B cell (primary cell): Measurements from ENCODE around the gene SFMBT2. TPM values are rescaled to one million over a fixed set of nuclear protein-coding genes. Genes with fewer than 3 reads are reported as not detected.

Experiments
- ATAC-seq: fragments of 200-7000 bp; cut with Tn5 transposase; one replicate; pipeline ENCODE4 v1.10.0; 2021; ENCODE audit warnings: low read depth, mild to moderate bottlenecking, moderate number of reproducible peaks, moderate library complexity
- CTCF ChIA-PET: fragments of 350-600 bp; sonication (Branson Sonifier 250); formaldehyde crosslinking; loops from one replicate; lab custom pipeline; 2021; ENCODE audit warnings: antibody characterized with exemption, inconsistent platforms; lab: Charles Lee
- POLR2A ChIA-PET: fragments of 350-600 bp; sonication (Branson Sonifier 250); formaldehyde crosslinking; loops from one replicate; lab custom pipeline; 2021; ENCODE audit warnings: antibody characterized with exemption; lab: Charles Lee
- DNase-seq: peaks from one replicate; pipeline ENCODE4 v3.0.0; 2013
- H2AFZ ChIP-seq: 2 replicates; pipeline ENCODE4 v1.6.1; 2012; ENCODE audit warnings: mild to moderate bottlenecking, low read depth, low read length; ENCODE audit not compliant: insufficient read depth, poor library complexity, severe bottlenecking
- H3K27ac ChIP-seq, 2 donors: 1 replicate in 1 of 2; 2 replicates in 1 of 2; pipeline ENCODE4 v1.5.1; 2012 to 2013; ENCODE audit warnings: low read length in 2 of 2, mild to moderate bottlenecking in 2 of 2, moderate library complexity in 1 of 2
- H3K27me3 ChIP-seq, 4 experiments: fragments of 200-600 bp in 1 of 4; sonication (generic) in 1 of 4; replicated peaks in 1 of 4; 1 replicate in 2 of 4; 2 replicates in 2 of 4; pipeline versions ENCODE4 v1.6.1 to v1.7.0; 2013 to 2016; ENCODE audit warnings: low read length in 3 of 4, mild to moderate bottlenecking in 2 of 4, mixed read lengths in 1 of 4, moderate library complexity in 1 of 4; ENCODE audit not compliant: insufficient read depth in 4 of 4, control insufficient read depth in 3 of 4; ENCODE audit errors: control extremely low read depth in 1 of 4
- H3K36me3 ChIP-seq, 2 experiments: replicated peaks in 1 of 2; 1 replicate in 1 of 2; 2 replicates in 1 of 2; pipeline versions ENCODE4 v1.6.1 to v1.7.1; 2013; ENCODE audit warnings: low read length in 1 of 2; ENCODE audit not compliant: insufficient read depth in 2 of 2, control insufficient read depth in 1 of 2; ENCODE audit errors: control extremely low read depth in 1 of 2, extremely low read depth in 1 of 2
- H3K4me1 ChIP-seq, 2 donors: fragments of 200-600 bp in 1 of 2; sonication (generic) in 1 of 2; 1 replicate in 1 of 2; 2 replicates in 1 of 2; pipeline versions ENCODE4 v1.5.1 to v1.6.1; 2013 to 2017; ENCODE audit warnings: low read length in 2 of 2; ENCODE audit not compliant: control insufficient read depth in 2 of 2, insufficient read depth in 2 of 2
- H3K4me2 ChIP-seq: replicated peaks from 2 replicates; pipeline ENCODE3; 2012; ENCODE audit warnings: mild to moderate bottlenecking, low read depth, low read length; ENCODE audit not compliant: poor library complexity, severe bottlenecking
- H3K4me3 ChIP-seq, 5 experiments: fragments of 200-600 bp in 1 of 5; sonication (generic) in 1 of 5; 1 replicate in 3 of 5; 2 replicates in 2 of 5; pipeline versions ENCODE4 v1.5.1 to v1.7.0; 2011 to 2016; ENCODE audit warnings: low read length in 4 of 5, mild to moderate bottlenecking in 4 of 5, low read depth in 2 of 5, control low read depth in 1 of 5, moderate library complexity in 1 of 5; ENCODE audit not compliant: insufficient read depth in 1 of 5; ENCODE audit errors: control extremely low read depth in 1 of 5, extremely low read depth in 1 of 5
- H3K79me2 ChIP-seq: fragments of 200-600 bp; sonication (generic); one replicate; pipeline ENCODE4 v1.6.0; 2016; ENCODE audit warnings: low read length; ENCODE audit not compliant: control insufficient read depth, insufficient read depth
- H3K9ac ChIP-seq: fragments of 200-600 bp; sonication (generic); 2 replicates; pipeline ENCODE4 v1.6.1; 2017; ENCODE audit warnings: mild to moderate bottlenecking, low read length, moderate library complexity
- H3K9me3 ChIP-seq, 3 donors: one replicate each; pipeline versions ENCODE4 v1.6.1 to v1.7.1; 2013; ENCODE audit warnings: low read length in 2 of 3; ENCODE audit not compliant: control insufficient read depth in 2 of 3, insufficient read depth in 1 of 3; ENCODE audit errors: control extremely low read depth in 1 of 3
- H4K20me1 ChIP-seq: 2 replicates; pipeline ENCODE4 v1.6.0; 2012; ENCODE audit warnings: mild to moderate bottlenecking, low read length; ENCODE audit not compliant: insufficient read depth, control insufficient read depth, poor library complexity, severe bottlenecking
- H3K27ac Mint-ChIP-seq: one replicate; pipeline ENCODE4 v1.8.0; 2021; ENCODE audit warnings: mixed read lengths
- H3K27me3 Mint-ChIP-seq: one replicate; pipeline ENCODE4 v1.8.0; 2021; ENCODE audit warnings: mixed read lengths
- H3K4me1 Mint-ChIP-seq: one replicate; pipeline ENCODE4 v1.8.0; 2021; ENCODE audit warnings: mixed read lengths
- H3K4me3 Mint-ChIP-seq: one replicate; pipeline ENCODE4 v1.8.0; 2021; ENCODE audit warnings: mixed read lengths
- H3K9me3 Mint-ChIP-seq: one replicate; pipeline ENCODE4 v1.8.0; 2022; ENCODE audit warnings: mixed read lengths; ENCODE audit not compliant: insufficient read depth
- EZH2 ChIP-seq: IDR thresholded peaks from 2 replicates; pipeline ENCODE4 v1.6.1; 2012; ENCODE audit warnings: borderline replicate concordance, low read depth, mild to moderate bottlenecking, moderate library complexity, low read length; ENCODE audit not compliant: insufficient read depth, poor library complexity, severe bottlenecking
- WGBS: methylation state at CpG from one replicate; pipeline ENCODE4 v1.1.5; 2013; ENCODE audit warnings: missing lambda C conversion rate; ENCODE audit not compliant: insufficient coverage; 5-methylcytosine and 5-hydroxymethylcytosine counted together
- intact Hi-C: fragments of 100-400 bp; cut with micrococcal nuclease; formaldehyde crosslinking; loops from one replicate; pipeline ENCODE4 v1.10.0; 2022
- polyA plus RNA-seq: library from polyadenylated mRNA; depleted of rRNA; stranded (reverse); fragments of >200 nt; gene quantifications from 2 replicates; pipeline ENCODE4 v1.2.3, GENCODE V29; 2012
- total RNA-seq, 2 donors: library from RNA; stranded (reverse); fragments of 120-200 nt in 1 of 2; gene quantifications; 1 replicate in 1 of 2; 2 replicates in 1 of 2; pipeline versions ENCODE4 v1.2.3 to v1.2.4, GENCODE V29; 2013 to 2022
- TF ChIP-seq, protein P1 (sequence below): fragments of 200-600 bp; IDR thresholded peaks from one replicate; pipeline ENCODE4 v1.8.0; 2022; ENCODE audit warnings: antibody characterized with exemption, mild to moderate bottlenecking

Gene SFMBT2
- total and polyA plus RNA-seq, 2 donors (not counting 1 experiment from before 2014, with no cell fraction given): 2.3 to 24.0 TPM

DNA sequence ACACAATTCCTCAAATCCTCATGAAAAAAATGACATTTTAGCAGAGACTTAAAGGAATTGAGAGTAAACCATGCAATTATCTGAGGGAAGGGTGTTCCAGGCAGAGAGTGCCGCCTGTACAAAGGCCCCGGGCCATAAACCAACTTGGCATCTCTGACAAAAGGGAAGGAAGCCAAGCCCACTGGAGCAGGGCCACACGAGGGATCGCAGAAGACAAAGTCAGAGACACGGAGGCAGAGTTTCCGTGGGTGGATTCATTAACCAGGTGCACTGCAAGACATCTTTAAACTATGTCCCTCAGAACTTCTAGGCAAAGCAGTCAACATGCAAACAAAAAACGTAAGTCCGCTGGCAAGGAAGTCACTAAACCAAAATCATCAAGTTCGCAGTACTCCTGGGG lies 92.0 kb downstream of the SFMBT2 start:
- Mint-ChIP-seq H3K27me3 (no peaks in the 10 kb centered on the region), H3K4me3 (peak overlapping the region; percentile 70), H3K27ac (peak overlapping the region; percentile 82), H3K9me3 (peaks cover 4% of the 10 kb centered on the region), H3K4me1 (peaks cover 52% of the 10 kb centered on the region)
- TF ChIP-seq, protein P1, sequence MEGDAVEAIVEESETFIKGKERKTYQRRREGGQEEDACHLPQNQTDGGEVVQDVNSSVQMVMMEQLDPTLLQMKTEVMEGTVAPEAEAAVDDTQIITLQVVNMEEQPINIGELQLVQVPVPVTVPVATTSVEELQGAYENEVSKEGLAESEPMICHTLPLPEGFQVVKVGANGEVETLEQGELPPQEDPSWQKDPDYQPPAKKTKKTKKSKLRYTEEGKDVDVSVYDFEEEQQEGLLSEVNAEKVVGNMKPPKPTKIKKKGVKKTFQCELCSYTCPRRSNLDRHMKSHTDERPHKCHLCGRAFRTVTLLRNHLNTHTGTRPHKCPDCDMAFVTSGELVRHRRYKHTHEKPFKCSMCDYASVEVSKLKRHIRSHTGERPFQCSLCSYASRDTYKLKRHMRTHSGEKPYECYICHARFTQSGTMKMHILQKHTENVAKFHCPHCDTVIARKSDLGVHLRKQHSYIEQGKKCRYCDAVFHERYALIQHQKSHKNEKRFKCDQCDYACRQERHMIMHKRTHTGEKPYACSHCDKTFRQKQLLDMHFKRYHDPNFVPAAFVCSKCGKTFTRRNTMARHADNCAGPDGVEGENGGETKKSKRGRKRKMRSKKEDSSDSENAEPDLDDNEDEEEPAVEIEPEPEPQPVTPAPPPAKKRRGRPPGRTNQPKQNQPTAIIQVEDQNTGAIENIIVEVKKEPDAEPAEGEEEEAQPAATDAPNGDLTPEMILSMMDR: no peak
- no peaks in the 10 kb centered on the region for H3K27me3 ChIP-seq
- H3K4me2 ChIP-seq: peak overlapping the region; percentile 54
- ATAC-seq (no peak), DNase-seq (peak; percentile 48)
- H3K9ac ChIP-seq: peak overlapping the region; percentile 4
- intact Hi-C loops: no loop called here
- ChIA-PET CTCF (interaction anchor here (2.2 kb wide), 1 partner anchor 19 kb away, joined by 4 read pairs; no protein-coding TSS in a partner anchor), POLR2A (no interaction called here)
- no peaks in the 10 kb centered on the region for H3K36me3 ChIP-seq
- peak overlapping the region; percentile 25 for H2AFZ ChIP-seq
- peaks cover 25 to 26% of the 10 kb centered on the region in 2 donors for H3K4me1 ChIP-seq
- H3K9me3 ChIP-seq: peaks cover 0 to 6% (median 0%) of the 10 kb centered on the region in 3 donors
- H3K79me2 ChIP-seq: peaks cover 33% of the 10 kb centered on the region
- WGBS: 0% methylated on average over 7 of the region's 9 CpGs
- no peaks in the 10 kb centered on the region for H4K20me1 ChIP-seq
- no peak overlapping the region for H3K4me3 ChIP-seq
- H3K27ac ChIP-seq: peak overlapping the region in 1 of 2 donors; percentile 47

DNA sequence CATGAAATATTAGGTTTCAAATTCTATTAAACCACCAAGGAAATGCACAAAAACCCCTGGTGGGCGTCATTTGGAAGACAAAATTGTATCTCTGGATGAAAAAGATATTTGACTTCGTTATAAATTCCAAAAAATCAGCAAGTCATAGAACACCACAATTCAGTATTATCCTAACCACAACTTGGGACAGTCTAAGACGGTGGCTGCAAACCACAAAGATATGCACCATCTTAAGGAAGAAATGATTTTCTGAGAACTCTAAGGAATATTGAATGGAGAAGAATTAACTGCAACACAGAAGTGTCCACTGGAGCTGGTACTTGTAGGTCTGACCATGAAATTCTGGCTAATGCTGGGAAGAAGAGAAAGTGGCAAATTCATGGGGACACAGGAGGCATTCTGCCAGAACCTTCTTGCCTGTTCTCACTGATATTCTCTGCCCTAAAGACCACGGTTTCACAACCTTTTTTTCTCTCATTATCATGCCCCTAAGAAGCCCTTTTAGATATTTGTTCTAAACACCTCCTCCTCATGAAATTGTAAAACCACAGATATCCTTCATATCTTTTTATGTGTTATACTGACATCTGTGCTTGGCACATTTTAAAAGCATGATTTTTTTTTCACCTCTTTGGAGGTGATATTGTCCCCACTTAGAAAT lies 92.9 kb downstream of the SFMBT2 start:
- DNase-seq (peak; percentile 38), ATAC-seq (peak; percentile 57)
- Histone ChIP-seq H3K79me2 (peaks cover 33% of the 10 kb centered on the region), H3K9me3 (peaks cover 0 to 6% (median 0%) of the 10 kb centered on the region in 3 donors), H3K4me1 (peaks cover 25 to 26% of the 10 kb centered on the region in 2 donors), H3K9ac (no peak overlapping the region), H3K4me3 (no peak overlapping the region), H3K36me3 (no peaks in the 10 kb centered on the region), H4K20me1 (no peaks in the 10 kb centered on the region), H3K27ac (peak overlapping the region; percentile 11 to 47), H3K27me3 (no peaks in the 10 kb centered on the region), H3K4me2 (peak overlapping the region; percentile 54), H2AFZ (no peak overlapping the region)
- WGBS: no CpG with 5 or more reads among the region's 4 CpGs
- POLR2A ChIA-PET: no interaction called here
- TF ChIP-seq, protein P1: no peak
- TF ChIP-seq EZH2: no peak
- Mint-ChIP-seq H3K27me3 (no peaks in the 10 kb centered on the region), H3K27ac (peak overlapping the region; percentile 16), H3K9me3 (peaks cover 4% of the 10 kb centered on the region), H3K4me3 (peak overlapping the region; percentile 12), H3K4me1 (peaks cover 52% of the 10 kb centered on the region)
- intact Hi-C loops: no loop called here
- CTCF ChIA-PET: interaction anchor here (0.6 kb wide), 1 partner anchor 34 kb away, joined by 4 read pairs; no protein-coding TSS in a partner anchor
